NCI-H146 treated with DMSO at 0.1 percent for 48 hours (cell line): Measurements from ENCODE around the gene IRAK2.

Experiments used
- DNase-seq: peaks from one replicate; lab custom pipeline; 2025; ENCODE audit not compliant: unreplicated experiment; lab: John Stamatoyannopoulos, UW

Gene IRAK2

GRCh38 chr3:10223676-10224639, 59.2 kb downstream of the IRAK2 start:
- no peak for DNase-seq

- peak; percentile 60 for DNase-seq
Measured at GRCh38 chr3:10224794-10225665, 60.3 kb downstream of the IRAK2 start.

GRCh38 chr3:10226293-10226692, 61.6 kb downstream of the IRAK2 start:
- no peak for DNase-seq

GRCh38 chr3:10228248-10228950, 63.7 kb downstream of the IRAK2 start:
- DNase-seq = no peak

- no peak for DNase-seq
Measured at GRCh38 chr3:10229576-10229975, 64.9 kb downstream of the IRAK2 start.

GRCh38 chr3:10232137-10232536, 67.4 kb downstream of the IRAK2 start:
- DNase-seq = no peak

GRCh38 chr3:10233988-10234387, 69.3 kb downstream of the IRAK2 start:
- DNase-seq = no peak

GRCh38 chr3:10234526-10235230, 70.0 kb downstream of the IRAK2 start:
- no peak for DNase-seq

GRCh38 chr3:10235551-10235950, 70.8 kb downstream of the IRAK2 start:
- no peak for DNase-seq

- DNase-seq = no peak
Measured at GRCh38 chr3:10238345-10239183, 73.8 kb downstream of the IRAK2 start.

GRCh38 chr3:10240799-10241198, 76.1 kb downstream of the IRAK2 start:
- no peak for DNase-seq

GRCh38 chr3:10242182-10243065, 77.7 kb downstream of the IRAK2 start:
- no peak for DNase-seq

GRCh38 chr3:10244009-10244408, 79.3 kb downstream of the IRAK2 start:
- no peak for DNase-seq

GRCh38 chr3:10245081-10245712, 80.5 kb downstream of the IRAK2 start:
- no peak for DNase-seq

GRCh38 chr3:10247679-10248183, 83.0 kb downstream of the IRAK2 start:
- no peak for DNase-seq

- peak; percentile 80 for DNase-seq
Measured at GRCh38 chr3:10248184-10248983, 83.7 kb downstream of the IRAK2 start, which contains the start of gene TATDN2. TATDN2 (plus strand) TSS chr3:10248459; CDS start chr3:10249201, 742 bp downstream.
